ENCODE measurements around the gene HIPK4.

Gene HIPK4

GRCh38 chr19:40414542-40415535 is 24.9 kb upstream of the HIPK4 start:
- Histone ChIP-seq H3K36me3 (ENCODE audit: low read depth) (no peaks in the 10 kb centered on the region), H3K4me1 (ENCODE audit: insufficient read depth, poor library complexity, severe bottlenecking) (peaks cover 16% of the 10 kb centered on the region), H3K9me3 (ENCODE audit: severe bottlenecking) (no peaks in the 10 kb centered on the region), H3K27me3 (ENCODE audit: insufficient read depth, poor library complexity, severe bottlenecking) (no peaks in the 10 kb centered on the region), H3K4me3 (ENCODE audit: severe bottlenecking) (no peak overlapping the region), H3K27ac (ENCODE audit: poor library complexity, severe bottlenecking) (no peak overlapping the region)
- no peak for TF ChIP-seq CTCF (IDR thresholded peaks at IDR 0.05; ENCODE audit: poor library complexity, severe bottlenecking)
- ATAC-seq (ENCODE audit: low read depth) (no peak), DNase-seq (ENCODE audit: low spot score) (no peak)

GRCh38 chr19:40413291-40413845 is 23.4 kb upstream of the HIPK4 start, which contains the start of gene PRX:
PRX (minus strand) TSS chr19:40413378; CDS start chr19:40407932, 5,446 bp downstream.
- Histone ChIP-seq H3K27ac (ENCODE audit: poor library complexity, severe bottlenecking) (no peak within 1 kb of the TSS), H3K4me1 (ENCODE audit: insufficient read depth, poor library complexity, severe bottlenecking) (peaks cover 16% of the 10 kb centered on the region), H3K27me3 (ENCODE audit: insufficient read depth, poor library complexity, severe bottlenecking) (no peaks in the 10 kb centered on the region), H3K36me3 (ENCODE audit: low read depth) (no peaks in the 10 kb centered on the region), H3K4me3 (ENCODE audit: severe bottlenecking) (no peak within 1 kb of the TSS), H3K9me3 (ENCODE audit: severe bottlenecking) (no peaks in the 10 kb centered on the region)
- ATAC-seq (ENCODE audit: low read depth) (no peak), DNase-seq (ENCODE audit: low spot score) (no peak)
- no peak for TF ChIP-seq CTCF (IDR thresholded peaks at IDR 0.05; ENCODE audit: poor library complexity, severe bottlenecking)

- no peaks in the 10 kb centered on the region for H3K9me3 ChIP-seq (ENCODE audit: severe bottlenecking)
- no peak for TF ChIP-seq CTCF (IDR thresholded peaks at IDR 0.05; ENCODE audit: poor library complexity, severe bottlenecking)
- DNase-seq (ENCODE audit: low spot score): no peak
- ATAC-seq (ENCODE audit: low read depth): no peak
- H3K27me3 ChIP-seq (ENCODE audit: insufficient read depth, poor library complexity, severe bottlenecking): no peaks in the 10 kb centered on the region
- H3K4me3 ChIP-seq (ENCODE audit: severe bottlenecking): no peak overlapping the region
- no peaks in the 10 kb centered on the region for H3K36me3 ChIP-seq (ENCODE audit: low read depth)
- H3K4me1 ChIP-seq (ENCODE audit: insufficient read depth, poor library complexity, severe bottlenecking): peaks cover 16% of the 10 kb centered on the region
- no peak overlapping the region for H3K27ac ChIP-seq (ENCODE audit: poor library complexity, severe bottlenecking)
Measured at GRCh38 chr19:40412866-40413265, 22.9 kb upstream of the HIPK4 start.

- Histone ChIP-seq H3K4me1 (ENCODE audit: insufficient read depth, poor library complexity, severe bottlenecking) (peaks cover 15% of the 10 kb centered on the region), H3K27ac (ENCODE audit: poor library complexity, severe bottlenecking) (peak overlapping the region; percentile 19), H3K9me3 (ENCODE audit: severe bottlenecking) (no peaks in the 10 kb centered on the region), H3K36me3 (ENCODE audit: low read depth) (no peaks in the 10 kb centered on the region), H3K4me3 (ENCODE audit: severe bottlenecking) (no peak overlapping the region), H3K27me3 (ENCODE audit: insufficient read depth, poor library complexity, severe bottlenecking) (no peaks in the 10 kb centered on the region)
- no peak for DNase-seq (ENCODE audit: low spot score)
- TF ChIP-seq CTCF (IDR thresholded peaks at IDR 0.05; ENCODE audit: poor library complexity, severe bottlenecking): no peak
- ATAC-seq (ENCODE audit: low read depth): no peak
Measured at GRCh38 chr19:40411958-40412499, 22.0 kb upstream of the HIPK4 start.
